ENCODE measurements around the gene VIPR2. TPM values are rescaled to one million over a fixed set of nuclear protein-coding genes. Genes with fewer than 3 reads are reported as not detected.

The VIPR2 gene
- total RNA-seq, 4 donors from 2014 or later = 1.8 to 3.7 (median 2.7) TPM

DNA sequence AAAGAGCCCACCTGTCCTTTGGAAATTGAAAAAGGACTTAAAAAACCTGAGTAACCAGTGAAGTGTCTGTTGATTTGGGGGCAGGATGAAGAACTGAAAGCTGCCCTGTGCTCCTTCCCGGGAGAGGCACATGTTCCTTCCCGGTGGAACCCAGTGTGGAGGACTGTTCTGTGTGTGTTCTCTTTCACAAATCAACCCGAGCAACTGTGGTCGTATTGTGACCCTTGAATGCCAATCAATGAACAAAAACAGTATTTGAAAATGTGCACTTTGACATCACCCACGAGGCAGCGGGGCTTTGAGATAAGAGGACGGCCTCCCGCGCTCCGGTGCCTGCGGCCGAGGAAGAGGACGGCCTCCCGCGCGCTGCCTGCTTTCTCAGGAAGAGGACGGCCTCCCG, 139.0 kb downstream of the VIPR2 start:
- in situ Hi-C loops (cut with MboI; ENCODE audit: low pct_ligation_motif_present in 1 of 4, low pct_unique_long_range_greater_than_20kb in 1 of 4, low sequenced_read_pairs in 3 of 4) (no loop called here), intact Hi-C loops (cut with DNase I; ENCODE audit: low total_unique reads) (no loop called here)
- Histone ChIP-seq H3K4me1 (no peaks in the 10 kb centered on the region), H3K27ac (no peak overlapping the region), H3K36me3 (no peaks in the 10 kb centered on the region), H3K4me3 (no peak overlapping the region), H3K9me3 (no peaks in the 10 kb centered on the region), H3K27me3 (no peaks in the 10 kb centered on the region)
- WGBS, 2 donors (ENCODE audit: low coverage in 1 of 2) = 50 to 90% methylated on average over 2 to 18 of the region's 18 CpGs
- TF ChIP-seq, protein P1, sequence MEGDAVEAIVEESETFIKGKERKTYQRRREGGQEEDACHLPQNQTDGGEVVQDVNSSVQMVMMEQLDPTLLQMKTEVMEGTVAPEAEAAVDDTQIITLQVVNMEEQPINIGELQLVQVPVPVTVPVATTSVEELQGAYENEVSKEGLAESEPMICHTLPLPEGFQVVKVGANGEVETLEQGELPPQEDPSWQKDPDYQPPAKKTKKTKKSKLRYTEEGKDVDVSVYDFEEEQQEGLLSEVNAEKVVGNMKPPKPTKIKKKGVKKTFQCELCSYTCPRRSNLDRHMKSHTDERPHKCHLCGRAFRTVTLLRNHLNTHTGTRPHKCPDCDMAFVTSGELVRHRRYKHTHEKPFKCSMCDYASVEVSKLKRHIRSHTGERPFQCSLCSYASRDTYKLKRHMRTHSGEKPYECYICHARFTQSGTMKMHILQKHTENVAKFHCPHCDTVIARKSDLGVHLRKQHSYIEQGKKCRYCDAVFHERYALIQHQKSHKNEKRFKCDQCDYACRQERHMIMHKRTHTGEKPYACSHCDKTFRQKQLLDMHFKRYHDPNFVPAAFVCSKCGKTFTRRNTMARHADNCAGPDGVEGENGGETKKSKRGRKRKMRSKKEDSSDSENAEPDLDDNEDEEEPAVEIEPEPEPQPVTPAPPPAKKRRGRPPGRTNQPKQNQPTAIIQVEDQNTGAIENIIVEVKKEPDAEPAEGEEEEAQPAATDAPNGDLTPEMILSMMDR (IDR thresholded peaks at IDR 0.05) = no peak
- TF ChIP-seq POLR2AphosphoS5 (IDR thresholded peaks at IDR 0.05) (no peak), EP300 (IDR thresholded peaks at IDR 0.05; ENCODE audit: low read depth) (no peak), POLR2A (IDR thresholded peaks at IDR 0.05) (no peak)
- DNase-seq = no peak

DNA sequence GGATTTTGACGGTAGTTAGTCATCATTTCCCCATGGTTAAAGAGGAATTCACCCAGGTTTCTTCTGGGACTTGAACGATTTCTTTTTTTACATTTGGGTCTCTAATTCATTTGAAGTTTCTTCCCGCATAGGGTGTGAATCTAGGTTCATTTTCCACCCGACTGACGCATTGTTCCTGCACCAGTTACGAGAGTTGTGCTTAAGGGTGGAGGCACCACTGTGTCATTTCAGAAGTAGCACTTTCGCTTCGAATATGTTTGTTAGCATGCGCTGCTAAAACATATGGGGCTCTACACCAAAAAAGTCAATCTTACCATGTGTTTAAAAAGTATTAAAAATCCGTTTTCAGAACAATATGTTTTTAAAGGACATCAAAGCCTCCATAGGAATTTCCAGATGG, 140.3 kb downstream of the VIPR2 start:
- H3K4me3 ChIP-seq = no peak overlapping the region
- H3K27ac ChIP-seq = no peak overlapping the region
- intact Hi-C loops (cut with DNase I; ENCODE audit: low total_unique reads) (no loop called here), in situ Hi-C loops (cut with MboI; ENCODE audit: low pct_ligation_motif_present in 1 of 4, low pct_unique_long_range_greater_than_20kb in 1 of 4, low sequenced_read_pairs in 3 of 4) (no loop called here)
- no peaks in the 10 kb centered on the region for H3K27me3 ChIP-seq
- H3K4me1 ChIP-seq = no peaks in the 10 kb centered on the region
- no peak for TF ChIP-seq POLR2A (IDR thresholded peaks at IDR 0.05)
- no peak for TF ChIP-seq EP300 (IDR thresholded peaks at IDR 0.05; ENCODE audit: low read depth)
- TF ChIP-seq, protein P1 (IDR thresholded peaks at IDR 0.05) = no peak
- TF ChIP-seq POLR2AphosphoS5 (IDR thresholded peaks at IDR 0.05) = no peak
- H3K9me3 ChIP-seq = no peaks in the 10 kb centered on the region
- DNase-seq = no peak
- no peaks in the 10 kb centered on the region for H3K36me3 ChIP-seq
- 71 to 77% methylated on average over 10 of the region's 10 CpGs for WGBS, 2 donors (ENCODE audit: low coverage in 1 of 2)

DNA sequence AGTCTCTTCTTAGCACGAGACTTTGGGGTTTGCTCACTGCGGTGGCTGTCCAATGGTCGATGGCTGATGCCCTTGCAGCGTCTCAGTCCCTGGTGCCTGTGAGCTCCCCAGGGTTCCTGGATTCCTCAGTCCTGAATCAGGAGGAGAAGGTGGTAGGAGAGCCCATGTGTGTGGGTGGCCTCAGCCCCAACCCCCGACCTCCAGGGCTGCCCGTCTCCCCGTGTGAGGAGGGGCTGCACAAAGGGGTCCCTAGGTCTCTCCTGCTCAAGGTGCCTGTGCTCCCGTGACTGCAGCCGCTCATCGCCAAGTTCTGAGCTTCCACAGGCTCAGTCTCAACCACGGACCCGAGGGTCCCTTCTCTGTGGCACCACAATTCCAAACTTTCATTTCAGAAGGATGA, 142.9 kb downstream of the VIPR2 start:
- H3K4me1 ChIP-seq = no peaks in the 10 kb centered on the region
- in situ Hi-C loops (cut with MboI; ENCODE audit: low pct_ligation_motif_present in 1 of 4, low pct_unique_long_range_greater_than_20kb in 1 of 4, low sequenced_read_pairs in 3 of 4) (no loop called here), intact Hi-C loops (cut with DNase I; ENCODE audit: low total_unique reads) (no loop called here)
- WGBS, 2 donors (ENCODE audit: low coverage in 1 of 2) = 86% methylated on average over 7 of the region's 12 CpGs; no CpG with 5 or more reads in 1 of the 2 donors
- H3K27me3 ChIP-seq = peaks cover 9% of the 10 kb centered on the region
- H3K4me3 ChIP-seq = no peak overlapping the region
- TF ChIP-seq POLR2A (IDR thresholded peaks at IDR 0.05) (no peak), EP300 (IDR thresholded peaks at IDR 0.05; ENCODE audit: low read depth) (no peak), POLR2AphosphoS5 (IDR thresholded peaks at IDR 0.05) (no peak)
- TF ChIP-seq, protein P1 (IDR thresholded peaks at IDR 0.05) = no peak
- no peaks in the 10 kb centered on the region for H3K9me3 ChIP-seq
- no peak for DNase-seq
- H3K27ac ChIP-seq = no peak overlapping the region
- no peaks in the 10 kb centered on the region for H3K36me3 ChIP-seq

DNA sequence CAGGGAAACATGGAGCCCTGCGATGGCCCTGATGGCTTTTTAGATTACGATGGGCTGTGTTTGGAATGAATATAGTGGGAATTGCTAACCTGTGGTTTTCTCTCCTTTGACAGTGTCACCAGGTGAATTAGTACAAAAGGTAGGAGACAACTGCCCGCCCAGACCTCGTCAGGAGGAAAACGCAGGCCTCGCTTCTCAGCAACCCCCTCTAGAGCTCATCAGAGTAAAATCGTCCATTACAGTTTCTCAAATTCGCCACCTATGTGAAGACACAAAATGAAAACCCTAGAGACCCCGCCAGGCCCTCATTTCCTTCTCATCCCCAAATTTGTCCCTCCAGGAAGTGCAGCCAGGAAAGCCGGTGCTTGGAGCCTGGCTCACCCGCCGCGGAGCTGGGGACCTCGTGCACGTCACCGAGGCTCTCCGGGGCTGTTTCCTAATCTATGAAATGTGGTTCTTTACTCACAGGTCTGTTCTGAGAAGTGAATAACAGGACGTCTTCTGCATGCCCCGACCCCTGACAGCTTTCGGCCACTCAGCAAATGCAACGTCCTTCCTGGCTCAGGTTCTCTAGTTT, 143.7 kb downstream of the VIPR2 start:
- 81 to 83% methylated on average over 12 to 21 of the region's 21 CpGs for WGBS, 2 donors (ENCODE audit: low coverage in 1 of 2)
- peaks cover 18% of the 10 kb centered on the region for H3K27me3 ChIP-seq

More for the DNA sequence above, 143.7 kb downstream of the VIPR2 start:
- Histone ChIP-seq H3K36me3 (no peaks in the 10 kb centered on the region), H3K4me3 (no peak overlapping the region), H3K4me1 (no peaks in the 10 kb centered on the region), H3K27ac (no peak overlapping the region), H3K9me3 (no peaks in the 10 kb centered on the region)
- TF ChIP-seq, protein P1 (IDR thresholded peaks at IDR 0.05) = no peak
- no peak for TF ChIP-seq POLR2A (IDR thresholded peaks at IDR 0.05)
- DNase-seq = no peak
- intact Hi-C loops (cut with DNase I; ENCODE audit: low total_unique reads) (no loop called here), in situ Hi-C loops (cut with MboI; ENCODE audit: low pct_ligation_motif_present in 1 of 4, low pct_unique_long_range_greater_than_20kb in 1 of 4, low sequenced_read_pairs in 3 of 4) (no loop called here)
